IMR-90 (cell line): ENCODE data around the gene STEAP3. TPM values are rescaled to one million over a fixed set of nuclear protein-coding genes. Genes with fewer than 3 reads are reported as not detected.

Experiments
- ATAC-seq: fragments of 200-7000 bp; cut with Tn5 transposase; 2 replicates; pipeline ENCODE4 v1.9.1; 2020; ENCODE audit warnings: low read depth, mild to moderate bottlenecking, moderate library complexity
- BruUV-seq: library from RNA; stranded (reverse); fragments of 400-500 nt; replicated peaks from 2 replicates; lab custom pipeline; 2021; lab: Mats Ljungman, UMichigan
- CTCF ChIA-PET: fragments of 300-600 bp; formaldehyde crosslinking; extraction: SDS; loops from one replicate; lab custom pipeline; 2021; ENCODE audit warnings: antibody characterized with exemption; lab: Yijun Ruan, JAX
- POLR2A ChIA-PET: fragments of 300-600 bp; sonication (Branson Sonifier 250); formaldehyde crosslinking; loops from one replicate; lab custom pipeline; 2022; ENCODE audit warnings: antibody characterized with exemption; ENCODE audit not compliant: unreplicated experiment; lab: Charles Lee
- DNase-seq: peaks from one replicate; pipeline ENCODE4 v3.0.0; 2013
- H2AFZ ChIP-seq: replicated peaks from 2 replicates; pipeline ENCODE3; 2013; ENCODE audit warnings: low read length, mild to moderate bottlenecking; ENCODE audit not compliant: poor library complexity
- H2AK5ac ChIP-seq: 2 replicates; pipeline ENCODE4 v1.6.1; 2013; ENCODE audit warnings: low read depth, low read length, inconsistent platforms
- H2AK9ac ChIP-seq: replicated peaks from 2 replicates; pipeline ENCODE3; 2013; ENCODE audit warnings: mild to moderate bottlenecking, low read depth, low read length, moderate library complexity; ENCODE audit not compliant: poor library complexity
- H2BK120ac ChIP-seq: 2 replicates; pipeline ENCODE4 v1.6.1; 2013; ENCODE audit warnings: low read depth, low read length, inconsistent platforms
- H2BK15ac ChIP-seq: 3 replicates; pipeline ENCODE4 v1.6.1; 2013; ENCODE audit warnings: low read depth, low read length, inconsistent platforms
- H2BK20ac ChIP-seq: 2 replicates; pipeline ENCODE4 v1.6.1; 2013; ENCODE audit warnings: low read depth, mild to moderate bottlenecking, inconsistent platforms, low read length, moderate library complexity
- H2BK5ac ChIP-seq: 2 replicates; pipeline ENCODE4 v1.6.1; 2013; ENCODE audit warnings: mild to moderate bottlenecking, low read depth, low read length, inconsistent platforms; ENCODE audit not compliant: poor library complexity, severe bottlenecking
- H3K14ac ChIP-seq: replicated peaks from 2 replicates; pipeline ENCODE4 v1.6.1; 2013; ENCODE audit warnings: low read depth, low read length, inconsistent platforms
- H3K18ac ChIP-seq: 2 replicates; pipeline ENCODE4 v1.6.1; 2013; ENCODE audit warnings: low read depth, low read length, control low read depth
- H3K23ac ChIP-seq: 2 replicates; pipeline ENCODE4 v1.6.1; 2013; ENCODE audit warnings: low read depth, low read length, inconsistent platforms
- H3K27ac ChIP-seq: 2 replicates; pipeline ENCODE4 v1.5.1; 2013; ENCODE audit warnings: mild to moderate bottlenecking, control low read depth, low read length; ENCODE audit not compliant: insufficient read depth
- H3K27me3 ChIP-seq: 2 replicates; pipeline ENCODE4 v1.6.1; 2013; ENCODE audit warnings: low read length; ENCODE audit not compliant: control insufficient read depth, insufficient read depth
- H3K36me3 ChIP-seq: 2 replicates; pipeline ENCODE4 v1.6.1; 2013; ENCODE audit warnings: low read length, mixed read lengths; ENCODE audit not compliant: control insufficient read depth, insufficient read depth
- H3K4ac ChIP-seq: 2 replicates; pipeline ENCODE4 v1.6.1; 2013; ENCODE audit warnings: low read depth, low read length, inconsistent platforms
- H3K4me1 ChIP-seq: 2 replicates; pipeline ENCODE4 v1.6.1; 2013; ENCODE audit warnings: low read length, mixed read lengths; ENCODE audit not compliant: control insufficient read depth, insufficient read depth
- H3K4me2 ChIP-seq: 2 replicates; pipeline ENCODE4 v1.6.1; 2013; ENCODE audit warnings: low read depth, mild to moderate bottlenecking, control low read depth, low read length, moderate library complexity
- H3K4me3 ChIP-seq: 2 replicates; pipeline ENCODE4 v1.5.1; 2013; ENCODE audit warnings: low read depth, mild to moderate bottlenecking, control low read depth, low read length, moderate library complexity; ENCODE audit not compliant: insufficient read depth
- H3K56ac ChIP-seq: 2 replicates; pipeline ENCODE4 v1.6.1; 2013; ENCODE audit warnings: low read length, inconsistent platforms; ENCODE audit not compliant: insufficient read depth; ENCODE audit errors: extremely low read depth
- H3K79me1 ChIP-seq, 2 experiments: 2 replicates each; pipeline ENCODE4 v1.6.1; 2013; ENCODE audit warnings: low read length in 2 of 2, inconsistent platforms in 1 of 2, low read depth in 1 of 2
- H3K9ac ChIP-seq: 2 replicates; pipeline ENCODE4 v1.6.1; 2013; ENCODE audit warnings: low read depth, low read length, control low read depth
- H3K9me1 ChIP-seq: 2 replicates; pipeline ENCODE4 v1.6.1; 2013; ENCODE audit warnings: low read length, inconsistent platforms; ENCODE audit not compliant: insufficient read depth
- H3K9me3 ChIP-seq: 2 replicates; pipeline ENCODE4 v1.6.1; 2013; ENCODE audit warnings: low read length; ENCODE audit not compliant: control insufficient read depth, insufficient read depth
- H4K20me1 ChIP-seq: 2 replicates; pipeline ENCODE4 v1.6.1; 2013; ENCODE audit warnings: low read length, inconsistent platforms; ENCODE audit not compliant: insufficient read depth
- H4K5ac ChIP-seq: 2 replicates; pipeline ENCODE4 v1.6.1; 2013; ENCODE audit warnings: mild to moderate bottlenecking, low read depth, low read length, control low read depth
- H4K8ac ChIP-seq, 2 experiments: 2 replicates each; pipeline ENCODE4 v1.6.1; 2013; ENCODE audit warnings: low read depth in 2 of 2, low read length in 2 of 2, control low read depth in 1 of 2, inconsistent platforms in 1 of 2
- H4K91ac ChIP-seq: 2 replicates; pipeline ENCODE4 v1.6.1; 2013; ENCODE audit warnings: low read depth, low read length, inconsistent platforms; ENCODE audit not compliant: insufficient read depth
- CHD1 ChIP-seq: IDR thresholded peaks from 2 replicates; pipeline ENCODE4 v1.6.1; 2012; ENCODE audit warnings: low read depth, low read length, improper control_type of control experiment
- FOS ChIP-seq: fragments of 150-350 bp; IDR thresholded peaks from 2 replicates; pipeline ENCODE4 v1.6.1; 2016; ENCODE audit warnings: low read depth, low read length
- MAFK ChIP-seq: IDR thresholded peaks from 2 replicates; pipeline ENCODE4 v1.6.1; 2012; ENCODE audit warnings: low read depth, low read length, improper control_type of control experiment
- MXI1 ChIP-seq: IDR thresholded peaks from 2 replicates; pipeline ENCODE4 v1.6.1; 2012; ENCODE audit warnings: low read depth, mild to moderate bottlenecking, low read length, moderate library complexity, borderline replicate concordance
- POLR2A ChIP-seq: IDR thresholded peaks from 2 replicates; pipeline ENCODE4 v1.6.1; 2012; ENCODE audit warnings: mild to moderate bottlenecking, low read depth, low read length
- RCOR1 ChIP-seq: IDR thresholded peaks from 2 replicates; pipeline ENCODE4 v1.6.1; 2012; ENCODE audit warnings: mild to moderate bottlenecking, low read length, improper control_type of control experiment; ENCODE audit not compliant: insufficient replicate concordance
- WGBS, 2 experiments: methylation state at CpG; one replicate each; pipeline versions ENCODE4 v1.1.5 to v1.1.7; 2013; ENCODE audit warnings: missing lambda C conversion rate in 2 of 2; ENCODE audit not compliant: insufficient read length in 1 of 2; ENCODE audit errors: extremely low coverage in 2 of 2; 5-methylcytosine and 5-hydroxymethylcytosine counted together
- dilution Hi-C: fragments of 300-500 bp; cut with HindIII; formaldehyde crosslinking; loops from one replicate; pipeline ENCODE4 v1.14.3; 2018; ENCODE audit warnings: low sequenced_read_pairs; ENCODE audit not compliant: unreplicated experiment
- in situ Hi-C: fragments of 300-500 bp; cut with MboI; formaldehyde crosslinking; loops from 3 replicates; pipeline ENCODE4 v1.14.3; 2019; ENCODE audit warnings: low sequenced_read_pairs, inconsistent platforms, mixed read lengths
- intact Hi-C: fragments of 100-400 bp; cut with micrococcal nuclease; formaldehyde crosslinking; loops from 2 replicates; pipeline ENCODE4 v1.10.0; 2022
- polyA plus RNA-seq, 3 experiments: library from polyadenylated mRNA; depleted of rRNA; stranded (reverse); fragments of >200 nt; gene quantifications; 2 replicates each; pipeline ENCODE4 v1.2.3, GENCODE V29; 2012; ENCODE audit warnings: low replicate concordance in 1 of 3
- total RNA-seq: library from RNA; depleted of rRNA; stranded (reverse); fragments of >200 nt; gene quantifications from 2 replicates; pipeline ENCODE4 v1.2.3, GENCODE V29; 2012

STEAP3 gene
- total and polyA plus RNA-seq, 2 of the 4 experiments (the other 2 are of a cell fraction): 19.4 to 43.9 TPM

DNA sequence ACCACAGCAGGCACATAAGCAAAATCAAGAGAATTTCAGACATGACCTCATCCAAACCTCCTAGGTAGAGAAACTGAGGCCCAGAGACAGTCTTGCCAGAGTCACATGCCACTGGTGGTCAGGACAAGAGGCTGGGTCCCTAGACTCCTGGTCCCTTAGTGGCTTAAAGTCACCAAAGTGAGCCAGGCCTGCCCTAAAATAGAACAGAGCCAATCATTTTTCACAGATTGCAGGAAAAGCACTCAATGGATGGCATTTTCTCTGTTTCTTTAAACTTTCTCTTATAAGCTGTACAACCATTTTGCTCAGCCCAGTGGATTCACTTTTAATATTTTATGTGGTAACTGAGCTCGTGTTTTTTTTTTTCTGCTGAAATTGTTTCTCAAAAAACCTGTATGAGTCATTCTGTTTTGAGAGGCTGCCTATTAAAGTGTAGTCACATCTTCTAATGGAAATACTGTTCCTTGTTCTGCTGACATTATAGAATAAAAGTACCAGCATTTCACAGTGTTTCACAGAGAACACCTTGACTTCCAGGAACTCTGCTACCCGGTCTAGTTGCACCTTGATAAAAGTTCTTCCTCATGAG, 29.6 kb downstream of the STEAP3 start:
- peaks cover 35% of the 10 kb centered on the region for H3K9me1 ChIP-seq
- H2AK5ac ChIP-seq: peak overlapping the region; percentile 73; the same call in 1 of the 2 replicates
- peak overlapping the region; percentile 61 for H2BK120ac ChIP-seq
- peak overlapping the region; percentile 58; the same call in 1 of the 2 replicates for H3K18ac ChIP-seq
- no peaks in the 10 kb centered on the region for H3K27me3 ChIP-seq
- H4K5ac ChIP-seq: peak overlapping the region; percentile 25; the same call in 1 of the 2 replicates
- H2AK9ac ChIP-seq: peak overlapping the region; percentile 61
- TF ChIP-seq FOS: peak; percentile 62
- peak; percentile 2 for TF ChIP-seq RCOR1
- TF ChIP-seq MXI1: no peak
- TF ChIP-seq MAFK: no peak
- no peak for TF ChIP-seq CHD1
- TF ChIP-seq POLR2A: 0 out of 2 replicates have a peak, but pooled peaks have one; percentile 14
- H3K36me3 ChIP-seq: no peaks in the 10 kb centered on the region
- H3K4ac ChIP-seq: peak overlapping the region; percentile 71
- in situ Hi-C loops: loop anchor here (25.0 kb wide), 1 partner anchor 91 kb away; the partner anchor contains the start of gene C1QL2
- H3K4me1 ChIP-seq: peaks cover 29% of the 10 kb centered on the region
- ChIA-PET CTCF (interaction anchor here (0.5 to 1.1 kb wide), 4 partner anchors 14 to 28 kb away, joined by 3 to 6 read pairs (median 4); no protein-coding TSS in a partner anchor), POLR2A (no interaction called here)
- peaks cover 8% of the 10 kb centered on the region; the same call in 1 of the 2 replicates for H4K20me1 ChIP-seq
- no peak overlapping the region for H3K56ac ChIP-seq
- H3K4me2 ChIP-seq: peak overlapping the region; percentile 18; the same call in 1 of the 2 replicates
- intact Hi-C loops: no loop called here
- dilution Hi-C loops: no loop called here
- H2AFZ ChIP-seq: peak overlapping the region; percentile 6
- H3K9ac ChIP-seq: no peak overlapping the region
- H3K27ac ChIP-seq: peak overlapping the region; percentile 68
- peak overlapping the region; percentile 35; the same call in 1 of the 3 replicates for H2BK15ac ChIP-seq
- no CpG with 5 or more reads among the region's 2 CpGs for WGBS, 2 experiments
- no peak overlapping the region for H3K4me3 ChIP-seq
- H3K79me1 ChIP-seq: peaks cover 0 to 26% of the 10 kb centered on the region in 2 experiments; a peak in 2 of 4 replicates
- H3K23ac ChIP-seq: peak overlapping the region; percentile 24; the same call in 1 of the 2 replicates
- H4K91ac ChIP-seq: peak overlapping the region; percentile 80
- no peaks in the 10 kb centered on the region for H3K9me3 ChIP-seq
- H4K8ac ChIP-seq: peak overlapping the region in 1 of 2 experiments; percentile 53; a peak in 2 of 4 replicates
- H3K14ac ChIP-seq: no peak overlapping the region; the same call in 1 of the 2 replicates
- DNase-seq (peak; percentile 79), ATAC-seq (peak; percentile 1)
- no TSS peak for BruUV-seq
- H2BK20ac ChIP-seq: peak overlapping the region; percentile 78
- peak overlapping the region; percentile 85 for H2BK5ac ChIP-seq
